ENCODE results near the gene SORL1-AS1.

The SORL1-AS1 gene

GRCh38 chr11:121476379-121477032, 23.7 kb upstream of the SORL1-AS1 start:
- DNase-seq (ENCODE audit: extremely low read depth in 1 of 2, low read depth in 1 of 2), result no peak

GRCh38 chr11:121474680-121475079, 21.9 kb upstream of the SORL1-AS1 start:
- DNase-seq (ENCODE audit: extremely low read depth in 1 of 2, low read depth in 1 of 2), result no peak

DNA sequence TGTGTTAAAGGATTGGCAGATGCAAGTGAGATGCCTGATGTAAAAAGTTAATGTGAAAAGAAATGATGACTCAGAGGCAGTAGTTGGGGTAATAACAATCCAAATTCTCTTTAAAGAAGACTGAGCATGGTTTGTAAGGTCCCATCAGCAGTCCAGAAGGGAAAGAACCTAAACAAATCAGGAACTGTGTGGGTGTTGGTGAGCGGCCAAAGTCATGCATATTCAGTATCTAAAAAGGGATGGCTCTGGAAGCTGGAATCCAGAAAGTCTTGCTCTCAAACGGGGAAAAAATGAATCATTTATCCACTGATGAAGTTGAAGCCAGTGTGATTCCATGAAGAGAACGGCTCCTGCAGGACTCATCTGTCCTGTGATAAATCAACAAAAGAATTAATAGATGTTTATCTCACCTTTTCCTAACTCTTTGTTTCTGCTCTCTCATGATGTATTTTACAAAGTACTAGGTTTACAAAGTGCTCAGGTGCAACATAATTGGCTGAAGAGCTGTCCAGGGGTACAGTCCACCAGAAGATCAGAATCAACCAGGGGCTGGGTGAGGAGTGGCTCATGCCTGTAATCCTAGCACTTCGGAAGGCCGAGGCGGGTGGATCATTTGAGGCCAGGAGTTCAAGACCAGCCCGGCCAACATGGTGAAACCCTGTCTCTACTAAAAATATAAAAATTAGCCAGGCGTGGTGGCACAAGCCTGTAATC, 20.5 kb upstream of the SORL1-AS1 start:
- DNase-seq (ENCODE audit: extremely low read depth in 1 of 2, low read depth in 1 of 2), result no peak

- DNase-seq (ENCODE audit: extremely low read depth in 1 of 2, low read depth in 1 of 2), result no peak
These were observed 19.5 kb upstream of the SORL1-AS1 start for GRCh38 chr11:121472312-121472711.

GRCh38 chr11:121471167-121471566, 18.4 kb upstream of the SORL1-AS1 start:
- DNase-seq (ENCODE audit: extremely low read depth in 1 of 2, low read depth in 1 of 2), result no peak

GRCh38 chr11:121469910-121470309, 17.1 kb upstream of the SORL1-AS1 start:
- no peak for DNase-seq (ENCODE audit: extremely low read depth in 1 of 2, low read depth in 1 of 2)

- DNase-seq (ENCODE audit: extremely low read depth in 1 of 2, low read depth in 1 of 2), result peak; percentile 61 to 84
These were observed 15.2 kb upstream of the SORL1-AS1 start for GRCh38 chr11:121467965-121468364.

GRCh38 chr11:121467471-121467870, 14.7 kb upstream of the SORL1-AS1 start:
- DNase-seq (ENCODE audit: extremely low read depth in 1 of 2, low read depth in 1 of 2), result no peak

- DNase-seq (ENCODE audit: extremely low read depth in 1 of 2, low read depth in 1 of 2), result no peak
These were observed 13.5 kb upstream of the SORL1-AS1 start for GRCh38 chr11:121466063-121466794.

GRCh38 chr11:121465709-121466062, 12.9 kb upstream of the SORL1-AS1 start:
- no peak for DNase-seq (ENCODE audit: extremely low read depth in 1 of 2, low read depth in 1 of 2)

GRCh38 chr11:121464352-121464946, 11.7 kb upstream of the SORL1-AS1 start:
- peak; percentile 75 to 91 for DNase-seq (ENCODE audit: extremely low read depth in 1 of 2, low read depth in 1 of 2)

GRCh38 chr11:121463689-121464335, 11.0 kb upstream of the SORL1-AS1 start:
- DNase-seq (ENCODE audit: extremely low read depth in 1 of 2, low read depth in 1 of 2), result no peak

- no peak for DNase-seq (ENCODE audit: extremely low read depth in 1 of 2, low read depth in 1 of 2)
These were observed 9.1 kb upstream of the SORL1-AS1 start for GRCh38 chr11:121461843-121462242.

DNA sequence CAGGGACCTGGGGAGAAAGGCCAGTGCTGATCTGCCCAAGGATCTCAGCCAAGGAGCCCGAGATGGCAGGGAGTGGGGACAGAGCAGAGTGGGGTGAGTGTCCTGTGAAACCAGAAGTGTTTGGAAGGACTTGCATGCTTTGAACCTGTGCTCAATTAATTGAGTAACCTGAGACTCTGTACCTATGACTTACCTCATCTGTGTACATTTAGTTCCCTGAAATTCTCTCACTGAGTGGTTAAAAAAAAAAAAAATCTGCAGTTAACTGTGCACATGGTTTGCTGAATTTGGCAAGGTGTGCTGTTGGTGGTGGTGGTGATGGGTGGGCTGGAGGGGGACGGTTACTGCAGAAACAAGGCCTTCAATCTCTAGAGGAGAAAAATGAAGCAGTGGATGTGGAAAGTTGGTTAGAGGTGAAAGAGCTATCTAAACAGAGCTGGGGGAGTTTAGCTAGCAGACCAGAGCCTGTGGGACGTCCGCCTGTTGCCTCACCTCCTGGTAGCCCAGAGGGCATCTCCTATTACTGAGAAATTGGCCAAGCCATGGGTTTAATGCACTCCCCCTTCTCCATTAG, 8.3 kb upstream of the SORL1-AS1 start:
- DNase-seq (ENCODE audit: extremely low read depth in 1 of 2, low read depth in 1 of 2), result no peak

GRCh38 chr11:121459413-121460017, 6.7 kb upstream of the SORL1-AS1 start:
- DNase-seq (ENCODE audit: extremely low read depth in 1 of 2, low read depth in 1 of 2), result no peak

GRCh38 chr11:121458551-121458950, 5.8 kb upstream of the SORL1-AS1 start:
- DNase-seq (ENCODE audit: extremely low read depth in 1 of 2, low read depth in 1 of 2), result no peak

GRCh38 chr11:121456816-121457431, 4.2 kb upstream of the SORL1-AS1 start:
- no peak for DNase-seq (ENCODE audit: extremely low read depth in 1 of 2, low read depth in 1 of 2)

- DNase-seq (ENCODE audit: extremely low read depth in 1 of 2, low read depth in 1 of 2), result no peak
These were observed 3.4 kb upstream of the SORL1-AS1 start for GRCh38 chr11:121456151-121456550.

- no peak for DNase-seq (ENCODE audit: extremely low read depth in 1 of 2, low read depth in 1 of 2)
These were observed 2.3 kb upstream of the SORL1-AS1 start for GRCh38 chr11:121455115-121455514.

Data from stimulated activated CD8-positive, alpha-beta memory T cell treated with anti-CD3 and anti-CD28 coated beads, Interleukin-7, amount 100 ng/mL, for 48 hours (primary cell).